SK-N-SH treated with all-trans-retinoic acid at 6 μM for 48 hours (cell line): ENCODE results near the gene STK11.

Experiments
- ATAC-seq: fragments of 200-7000 bp; cut with Tn5 transposase; 3 replicates; pipeline ENCODE4 v1.9.1; 2020; ENCODE audit warnings: mild to moderate bottlenecking, moderate library complexity
- ARNTL ChIP-seq: fragments of 450-650 bp; formaldehyde crosslinking; IDR thresholded peaks from 2 replicates; pipeline ENCODE4 v1.5.0; 2020; ENCODE audit warnings: low read depth, mild to moderate bottlenecking, moderate library complexity, borderline replicate concordance
- BACH2 ChIP-seq: fragments of 250-450 bp; sonication (Bioruptor Pico); IDR thresholded peaks from 2 replicates; pipeline ENCODE4 v1.9.0; 2021; ENCODE audit warnings: mild to moderate bottlenecking, borderline replicate concordance
- CREB5 ChIP-seq: fragments of 250-450 bp; sonication (Bioruptor Pico); IDR thresholded peaks from 2 replicates; pipeline ENCODE4 v1.5.1; 2020; ENCODE audit warnings: low read depth, mild to moderate bottlenecking, moderate library complexity
- CSDC2 ChIP-seq: fragments of 250-450 bp; sonication (Bioruptor Pico); IDR thresholded peaks from 2 replicates; pipeline ENCODE4 v1.5.0; 2020; ENCODE audit warnings: mild to moderate bottlenecking, moderate library complexity
- CSRNP3 ChIP-seq: fragments of 250-450 bp; sonication (Bioruptor Pico); IDR thresholded peaks from 2 replicates; pipeline ENCODE4 v1.5.1; 2021; ENCODE audit warnings: mild to moderate bottlenecking, moderate library complexity
- GLIS3 ChIP-seq: fragments of 250-450 bp; sonication (Bioruptor Pico); IDR thresholded peaks from 2 replicates; pipeline ENCODE4 v1.5.0; 2020; ENCODE audit warnings: mild to moderate bottlenecking, moderate library complexity
- OSR1 ChIP-seq: fragments of 250-450 bp; sonication (Bioruptor Pico); IDR thresholded peaks from 2 replicates; pipeline ENCODE4 v1.8.0; 2022; ENCODE audit warnings: moderate library complexity, mild to moderate bottlenecking, inconsistent platforms
- PATZ1 ChIP-seq: fragments of 250-450 bp; sonication (Bioruptor Pico); IDR thresholded peaks from 2 replicates; pipeline ENCODE4 v1.8.0; 2020; ENCODE audit warnings: mild to moderate bottlenecking, moderate library complexity, borderline replicate concordance
- POU6F1 ChIP-seq: fragments of 250-450 bp; sonication (Bioruptor Pico); IDR thresholded peaks from 2 replicates; pipeline ENCODE4 v1.8.0; 2021; ENCODE audit warnings: low read depth, mild to moderate bottlenecking, moderate library complexity, borderline replicate concordance
- PPARA ChIP-seq: fragments of 250-450 bp; sonication (Bioruptor Pico); IDR thresholded peaks from 2 replicates; pipeline ENCODE4 v1.5.0; 2020; ENCODE audit warnings: mild to moderate bottlenecking, borderline replicate concordance
- RARB ChIP-seq: fragments of 250-450 bp; sonication (Bioruptor Pico); IDR thresholded peaks from 2 replicates; pipeline ENCODE4 v1.8.0; 2021; ENCODE audit warnings: mild to moderate bottlenecking, moderate library complexity
- TCF4 ChIP-seq: fragments of 250-450 bp; sonication (Bioruptor Pico); IDR thresholded peaks from 2 replicates; pipeline ENCODE4 v1.8.0; 2021; ENCODE audit warnings: mild to moderate bottlenecking, moderate library complexity, borderline replicate concordance
- TOX ChIP-seq: fragments of 250-450 bp; sonication (Bioruptor Pico); IDR thresholded peaks from 2 replicates; pipeline ENCODE4 v1.8.0; 2021; ENCODE audit warnings: mild to moderate bottlenecking, moderate library complexity, borderline replicate concordance
- ZC3H10 ChIP-seq: fragments of 250-450 bp; sonication (Bioruptor Pico); IDR thresholded peaks from 2 replicates; pipeline ENCODE4 v1.5.1; 2021; ENCODE audit warnings: mild to moderate bottlenecking, moderate library complexity
- ZFP3 ChIP-seq: fragments of 250-450 bp; sonication (Bioruptor Pico); IDR thresholded peaks from 2 replicates; pipeline ENCODE4 v1.5.0; 2020; ENCODE audit warnings: mild to moderate bottlenecking, moderate library complexity
- ZFP30 ChIP-seq: fragments of 450-650 bp; formaldehyde crosslinking; IDR thresholded peaks from 2 replicates; pipeline ENCODE4 v1.5.0; 2022; ENCODE audit warnings: mild to moderate bottlenecking, moderate library complexity
- ZNF70 ChIP-seq: fragments of 450-650 bp; formaldehyde crosslinking; IDR thresholded peaks from 2 replicates; pipeline ENCODE4 v1.5.0; 2020; ENCODE audit warnings: mild to moderate bottlenecking, moderate library complexity
- ZNF8 ChIP-seq: fragments of 450-650 bp; formaldehyde crosslinking; IDR thresholded peaks from 2 replicates; pipeline ENCODE4 v1.5.0; 2020; ENCODE audit warnings: mild to moderate bottlenecking, moderate library complexity

STK11 gene

GRCh38 chr19:1252821-1253513 lies 47.4 kb downstream of the STK11 start:
- TF ChIP-seq PATZ1 (peak; percentile 84; the same call in 1 of the 2 replicates), TCF4 (no peak), GLIS3 (CRISPR knock-in tag) (0 out of 2 replicates have a peak, but pooled peaks have one; percentile 21)
- peak; percentile 63 for ATAC-seq

GRCh38 chr19:1253514-1254080 lies 48.0 kb downstream of the STK11 start:
- ATAC-seq = no peak; the same call in 1 of the 3 replicates
- TF ChIP-seq ZNF70 (CRISPR knock-in tag) = no peak
- 0 out of 2 replicates have a peak, but pooled peaks have one; percentile 24 for TF ChIP-seq ZFP3 (CRISPR knock-in tag)
- no peak for TF ChIP-seq CSDC2

GRCh38 chr19:1254081-1254527 lies 48.5 kb downstream of the STK11 start:
- ATAC-seq = no peak
- no peak for TF ChIP-seq ZFP3 (CRISPR knock-in tag)
- no peak for TF ChIP-seq RARB
- no peak for TF ChIP-seq ZFP30 (CRISPR knock-in tag)
- no peak for TF ChIP-seq TOX
- TF ChIP-seq ARNTL (CRISPR knock-in tag) = no peak
- TF ChIP-seq GLIS3 (CRISPR knock-in tag) = no peak
- TF ChIP-seq OSR1 = no peak
- no peak for TF ChIP-seq POU6F1 (CRISPR knock-in tag)
- no peak for TF ChIP-seq ZNF8 (CRISPR knock-in tag)
- TF ChIP-seq PPARA = no peak
- TF ChIP-seq CSRNP3 (CRISPR knock-in tag) = no peak
- no peak for TF ChIP-seq ZC3H10 (CRISPR knock-in tag)

- TF ChIP-seq RARB = no peak
- TF ChIP-seq OSR1 = no peak
- no peak for TF ChIP-seq ZFP30 (CRISPR knock-in tag)
- no peak for TF ChIP-seq BACH2 (CRISPR knock-in tag)
- no peak for TF ChIP-seq TOX
- no peak for TF ChIP-seq CREB5 (CRISPR knock-in tag)
- TF ChIP-seq POU6F1 (CRISPR knock-in tag) = no peak
- ATAC-seq = no peak
Measured at GRCh38 chr19:1254530-1255185, 49.1 kb downstream of the STK11 start.
